Stimulated activated CD4-positive, alpha-beta T cell treated with anti-CD3 and anti-CD28 coated beads, Interleukin-15, amount 100 ng/mL, for 1 hour (primary cell): ENCODE measurements around the gene SETD3.

Experiments used
- DNase-seq, 2 donors: peaks; one replicate each; pipeline ENCODE4 v3.0.0-alpha.2; 2020; ENCODE audit warnings: low read depth in 1 of 2, low spot score in 1 of 2

SETD3 gene

GRCh38 chr14:99516871-99517642, 36.4 kb upstream of the SETD3 start:
- DNase-seq = no peak

GRCh38 chr14:99516156-99516870, 35.7 kb upstream of the SETD3 start:
- DNase-seq = no peak

- no peak for DNase-seq
Observed at GRCh38 chr14:99515301-99516155, 34.9 kb upstream of the SETD3 start.

GRCh38 chr14:99514552-99515300, 34.1 kb upstream of the SETD3 start:
- no peak for DNase-seq

GRCh38 chr14:99513946-99514551, 33.4 kb upstream of the SETD3 start:
- DNase-seq = no peak

- no peak for DNase-seq
Observed at GRCh38 chr14:99513183-99513694, 32.6 kb upstream of the SETD3 start.

- no peak for DNase-seq
Observed at GRCh38 chr14:99512571-99513182, 32.0 kb upstream of the SETD3 start.

GRCh38 chr14:99512110-99512449, 31.4 kb upstream of the SETD3 start:
- DNase-seq = no peak

GRCh38 chr14:99511421-99512109, 30.9 kb upstream of the SETD3 start:
- no peak for DNase-seq

GRCh38 chr14:99510556-99511139, 30.0 kb upstream of the SETD3 start:
- DNase-seq = no peak

- DNase-seq = no peak
Observed at GRCh38 chr14:99509871-99510555, 29.4 kb upstream of the SETD3 start.

GRCh38 chr14:99508896-99509629, 28.4 kb upstream of the SETD3 start:
- no peak for DNase-seq

GRCh38 chr14:99507860-99508640, 27.4 kb upstream of the SETD3 start:
- no peak for DNase-seq

- DNase-seq = no peak
Observed at GRCh38 chr14:99506276-99506675, 25.6 kb upstream of the SETD3 start.

GRCh38 chr14:99505089-99505488, 24.4 kb upstream of the SETD3 start:
- no peak for DNase-seq

- no peak for DNase-seq
Observed at GRCh38 chr14:99503848-99504453, 23.3 kb upstream of the SETD3 start.

- DNase-seq = no peak
Observed at GRCh38 chr14:99502989-99503421, 22.3 kb upstream of the SETD3 start.
